ENCODE results near the gene CLMN. TPM values are rescaled to one million over a fixed set of nuclear protein-coding genes. Genes with fewer than 3 reads are reported as not detected.

Gene CLMN
- total RNA-seq, 4 donors from 2014 or later = 3.8 to 10.0 (median 5.3) TPM

- Histone ChIP-seq H3K27me3 (no peaks in the 10 kb centered on the region), H3K9me3 (no peaks in the 10 kb centered on the region), H3K4me3 (no peak overlapping the region), H3K4me1 (peaks cover 0 to 4% (median 0%) of the 10 kb centered on the region in 3 donors), H3K27ac (no peak overlapping the region), H3K36me3 (peaks cover 0 to 6% of the 10 kb centered on the region in 2 donors)
- TF ChIP-seq POLR2AphosphoS5 (IDR thresholded peaks at IDR 0.05) = no peak
- TF ChIP-seq CTCF (IDR thresholded peaks at IDR 0.05) = no peak
- TF ChIP-seq POLR2A (IDR thresholded peaks at IDR 0.05) = no peak
- no peak for TF ChIP-seq EP300 (IDR thresholded peaks at IDR 0.05)
- WGBS, 2 donors (ENCODE audit: low coverage in 1 of 2) = 47 to 100% methylated on average over 2 to 4 of the region's 10 CpGs
- ATAC-seq = no peak
Observed at GRCh38 chr14:95217391-95217900, 102.3 kb downstream of the CLMN start.

GRCh38 chr14:95216008-95216407 lies 103.7 kb downstream of the CLMN start:
- no peak overlapping the region for H3K4me3 ChIP-seq
- H3K27me3 ChIP-seq = no peaks in the 10 kb centered on the region
- peaks cover 0 to 6% of the 10 kb centered on the region in 2 donors for H3K36me3 ChIP-seq
- H3K9me3 ChIP-seq = no peaks in the 10 kb centered on the region
- 82 to 85% methylated on average over 6 to 8 of the region's 8 CpGs for WGBS, 2 donors (ENCODE audit: low coverage in 1 of 2)
- H3K27ac ChIP-seq = no peak overlapping the region
- ATAC-seq = no peak
- H3K4me1 ChIP-seq = no peaks in the 10 kb centered on the region
- TF ChIP-seq POLR2AphosphoS5 (IDR thresholded peaks at IDR 0.05) (no peak), EP300 (IDR thresholded peaks at IDR 0.05) (no peak), POLR2A (IDR thresholded peaks at IDR 0.05) (no peak), CTCF (IDR thresholded peaks at IDR 0.05) (no peak)

- TF ChIP-seq POLR2AphosphoS5 (IDR thresholded peaks at IDR 0.05) (no peak), EP300 (IDR thresholded peaks at IDR 0.05) (no peak), POLR2A (IDR thresholded peaks at IDR 0.05) (no peak), CTCF (IDR thresholded peaks at IDR 0.05) (no peak)
- ATAC-seq = no peak
- Histone ChIP-seq H3K27ac (no peak overlapping the region), H3K4me3 (no peak overlapping the region), H3K36me3 (peaks cover 0 to under 1% of the 10 kb centered on the region in 2 donors), H3K9me3 (no peaks in the 10 kb centered on the region), H3K4me1 (no peaks in the 10 kb centered on the region), H3K27me3 (no peaks in the 10 kb centered on the region)
- 49 to 80% methylated on average over 2 to 3 of the region's 3 CpGs for WGBS, 2 donors (ENCODE audit: low coverage in 1 of 2)
Observed at GRCh38 chr14:95215094-95215725, 104.5 kb downstream of the CLMN start.

GRCh38 chr14:95213774-95214173 lies 105.9 kb downstream of the CLMN start:
- Histone ChIP-seq H3K9me3 (no peaks in the 10 kb centered on the region), H3K27me3 (no peaks in the 10 kb centered on the region), H3K36me3 (no peaks in the 10 kb centered on the region), H3K4me1 (no peaks in the 10 kb centered on the region), H3K27ac (no peak overlapping the region), H3K4me3 (no peak overlapping the region)
- TF ChIP-seq POLR2A (IDR thresholded peaks at IDR 0.05) (no peak), POLR2AphosphoS5 (IDR thresholded peaks at IDR 0.05) (no peak), CTCF (IDR thresholded peaks at IDR 0.05) (no peak), EP300 (IDR thresholded peaks at IDR 0.05) (no peak)
- no peak for ATAC-seq
- 89 to 90% methylated on average over 3 of the region's 3 CpGs for WGBS, 2 donors (ENCODE audit: low coverage in 1 of 2)

All from gastroesophageal sphincter (tissue), 4 donors.